ENCODE results near the gene IMP4. TPM values are rescaled to one million over a fixed set of nuclear protein-coding genes. Genes with fewer than 3 reads are reported as not detected.

IMP4 gene
- total and polyA plus RNA-seq, 2 of the 13 experiments (the other 11 are each of a cell fraction or from before 2014, with no cell fraction given) = 142 to 158 TPM

DNA sequence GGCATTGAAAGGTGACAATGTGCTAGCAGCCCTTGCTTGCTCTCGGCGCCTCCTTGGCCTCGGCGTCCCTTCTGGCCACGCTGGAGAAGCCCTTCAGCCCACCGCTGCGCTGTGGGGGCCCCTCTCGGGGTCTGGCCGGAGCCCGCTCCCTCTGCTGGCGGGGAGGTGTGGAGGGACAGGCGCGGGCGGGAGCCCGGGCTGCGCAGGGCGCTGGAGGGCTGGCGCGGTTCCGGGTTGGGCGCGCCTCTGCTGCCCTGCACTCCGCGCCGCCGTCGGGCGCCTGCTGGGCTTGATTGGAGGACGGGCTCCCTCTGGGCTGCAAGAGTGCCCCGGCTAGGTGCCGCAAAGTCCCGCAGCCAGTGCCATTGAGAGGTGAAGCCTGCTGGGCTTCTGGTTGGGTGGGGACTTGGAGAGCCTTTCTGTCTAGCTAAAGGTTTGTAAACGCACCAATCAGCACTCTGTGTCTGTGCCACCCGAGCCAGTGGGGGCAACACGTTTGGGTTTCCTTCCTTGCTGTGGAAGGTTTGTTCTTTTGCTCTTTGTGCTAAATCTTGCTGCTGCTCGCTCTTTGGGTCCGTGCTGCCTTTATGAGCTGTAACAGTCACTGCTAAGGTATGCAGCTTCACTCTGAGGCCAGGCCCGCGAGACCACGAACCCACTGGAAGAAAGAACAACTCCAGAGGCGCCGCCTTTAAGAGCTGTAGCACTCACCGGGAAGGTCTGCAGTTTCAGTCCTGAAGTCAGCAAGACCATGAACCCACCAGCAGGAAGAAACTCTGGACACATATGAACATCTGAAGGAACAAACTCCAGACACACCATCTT is 14.8 kb upstream of the IMP4 start (continued):
- no peak for TF ChIP-seq ZNF414 (CRISPR knock-in tag; IDR thresholded peaks at IDR 0.05)
- TF ChIP-seq, protein P1, sequence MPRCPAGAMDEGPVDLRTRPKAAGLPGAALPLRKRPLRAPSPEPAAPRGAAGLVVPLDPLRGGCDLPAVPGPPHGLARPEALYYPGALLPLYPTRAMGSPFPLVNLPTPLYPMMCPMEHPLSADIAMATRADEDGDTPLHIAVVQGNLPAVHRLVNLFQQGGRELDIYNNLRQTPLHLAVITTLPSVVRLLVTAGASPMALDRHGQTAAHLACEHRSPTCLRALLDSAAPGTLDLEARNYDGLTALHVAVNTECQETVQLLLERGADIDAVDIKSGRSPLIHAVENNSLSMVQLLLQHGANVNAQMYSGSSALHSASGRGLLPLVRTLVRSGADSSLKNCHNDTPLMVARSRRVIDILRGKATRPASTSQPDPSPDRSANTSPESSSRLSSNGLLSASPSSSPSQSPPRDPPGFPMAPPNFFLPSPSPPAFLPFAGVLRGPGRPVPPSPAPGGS (CRISPR knock-in tag; IDR thresholded peaks at IDR 0.05) = no peak
- TF ChIP-seq, protein P2, sequence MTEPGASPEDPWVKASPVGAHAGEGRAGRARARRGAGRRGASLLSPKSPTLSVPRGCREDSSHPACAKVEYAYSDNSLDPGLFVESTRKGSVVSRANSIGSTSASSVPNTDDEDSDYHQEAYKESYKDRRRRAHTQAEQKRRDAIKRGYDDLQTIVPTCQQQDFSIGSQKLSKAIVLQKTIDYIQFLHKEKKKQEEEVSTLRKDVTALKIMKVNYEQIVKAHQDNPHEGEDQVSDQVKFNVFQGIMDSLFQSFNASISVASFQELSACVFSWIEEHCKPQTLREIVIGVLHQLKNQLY (CRISPR knock-in tag; IDR thresholded peaks at IDR 0.05) = no peak
- no peak for TF ChIP-seq KDM4B (CRISPR knock-in tag; IDR thresholded peaks at IDR 0.05)
- TF ChIP-seq, protein P3, sequence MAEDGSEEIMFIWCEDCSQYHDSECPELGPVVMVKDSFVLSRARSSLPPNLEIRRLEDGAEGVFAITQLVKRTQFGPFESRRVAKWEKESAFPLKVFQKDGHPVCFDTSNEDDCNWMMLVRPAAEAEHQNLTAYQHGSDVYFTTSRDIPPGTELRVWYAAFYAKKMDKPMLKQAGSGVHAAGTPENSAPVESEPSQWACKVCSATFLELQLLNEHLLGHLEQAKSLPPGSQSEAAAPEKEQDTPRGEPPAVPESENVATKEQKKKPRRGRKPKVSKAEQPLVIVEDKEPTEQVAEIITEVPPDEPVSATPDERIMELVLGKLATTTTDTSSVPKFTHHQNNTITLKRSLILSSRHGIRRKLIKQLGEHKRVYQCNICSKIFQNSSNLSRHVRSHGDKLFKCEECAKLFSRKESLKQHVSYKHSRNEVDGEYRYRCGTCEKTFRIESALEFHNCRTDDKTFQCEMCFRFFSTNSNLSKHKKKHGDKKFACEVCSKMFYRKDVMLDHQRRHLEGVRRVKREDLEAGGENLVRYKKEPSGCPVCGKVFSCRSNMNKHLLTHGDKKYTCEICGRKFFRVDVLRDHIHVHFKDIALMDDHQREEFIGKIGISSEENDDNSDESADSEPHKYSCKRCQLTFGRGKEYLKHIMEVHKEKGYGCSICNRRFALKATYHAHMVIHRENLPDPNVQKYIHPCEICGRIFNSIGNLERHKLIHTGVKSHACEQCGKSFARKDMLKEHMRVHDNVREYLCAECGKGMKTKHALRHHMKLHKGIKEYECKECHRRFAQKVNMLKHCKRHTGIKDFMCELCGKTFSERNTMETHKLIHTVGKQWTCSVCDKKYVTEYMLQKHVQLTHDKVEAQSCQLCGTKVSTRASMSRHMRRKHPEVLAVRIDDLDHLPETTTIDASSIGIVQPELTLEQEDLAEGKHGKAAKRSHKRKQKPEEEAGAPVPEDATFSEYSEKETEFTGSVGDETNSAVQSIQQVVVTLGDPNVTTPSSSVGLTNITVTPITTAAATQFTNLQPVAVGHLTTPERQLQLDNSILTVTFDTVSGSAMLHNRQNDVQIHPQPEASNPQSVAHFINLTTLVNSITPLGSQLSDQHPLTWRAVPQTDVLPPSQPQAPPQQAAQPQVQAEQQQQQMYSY (CRISPR knock-in tag; IDR thresholded peaks at IDR 0.05) = no peak
- no peak for TF ChIP-seq HIC2 (CRISPR knock-in tag; IDR thresholded peaks at IDR 0.05; ENCODE audit: low read depth)
- no peak for TF ChIP-seq NR0B2 (CRISPR knock-in tag; IDR thresholded peaks at IDR 0.05)
- TF ChIP-seq, protein P4, sequence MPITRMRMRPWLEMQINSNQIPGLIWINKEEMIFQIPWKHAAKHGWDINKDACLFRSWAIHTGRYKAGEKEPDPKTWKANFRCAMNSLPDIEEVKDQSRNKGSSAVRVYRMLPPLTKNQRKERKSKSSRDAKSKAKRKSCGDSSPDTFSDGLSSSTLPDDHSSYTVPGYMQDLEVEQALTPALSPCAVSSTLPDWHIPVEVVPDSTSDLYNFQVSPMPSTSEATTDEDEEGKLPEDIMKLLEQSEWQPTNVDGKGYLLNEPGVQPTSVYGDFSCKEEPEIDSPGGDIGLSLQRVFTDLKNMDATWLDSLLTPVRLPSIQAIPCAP (CRISPR knock-in tag; IDR thresholded peaks at IDR 0.05; ENCODE audit: low read depth) = no peak
- TF ChIP-seq ZNF780A (CRISPR knock-in tag; IDR thresholded peaks at IDR 0.05) = no peak
- no peak for TF ChIP-seq RFX1 (IDR thresholded peaks at IDR 0.05)
- TF ChIP-seq SOX13 (IDR thresholded peaks at IDR 0.05) = no peak
- no peak for TF ChIP-seq SOX13 (CRISPR knock-in tag; conservative IDR thresholded peaks at IDR 0.05 in 1 of 2, IDR thresholded peaks at IDR 0.05 in 1 of 2)
- TF ChIP-seq ZSCAN30 (CRISPR knock-in tag; IDR thresholded peaks at IDR 0.05) = no peak
- TF ChIP-seq STAG1 (CRISPR knock-in tag; IDR thresholded peaks at IDR 0.05) = 0 out of 2 replicates have a peak, but pooled peaks have one; percentile 22
- TF ChIP-seq, protein P5, sequence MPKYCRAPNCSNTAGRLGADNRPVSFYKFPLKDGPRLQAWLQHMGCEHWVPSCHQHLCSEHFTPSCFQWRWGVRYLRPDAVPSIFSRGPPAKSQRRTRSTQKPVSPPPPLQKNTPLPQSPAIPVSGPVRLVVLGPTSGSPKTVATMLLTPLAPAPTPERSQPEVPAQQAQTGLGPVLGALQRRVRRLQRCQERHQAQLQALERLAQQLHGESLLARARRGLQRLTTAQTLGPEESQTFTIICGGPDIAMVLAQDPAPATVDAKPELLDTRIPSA (CRISPR knock-in tag; IDR thresholded peaks at IDR 0.05; ENCODE audit: borderline replicate concordance) = no peak
- no peak for TF ChIP-seq ZNF251 (CRISPR knock-in tag; IDR thresholded peaks at IDR 0.05)
